ENCODE data around the gene ANKRD44. TPM values are rescaled to one million over a fixed set of nuclear protein-coding genes. Genes with fewer than 3 reads are reported as not detected.
"Not testable (repeated sequence)": the region's sequence is repeated elsewhere in the genome, so short reads cannot be mapped to it uniquely, and the experiment has no call there.

ANKRD44 gene
- total RNA-seq, 4 donors from 2014 or later, result 11.0 to 25.8 (median 23.9) TPM

DNA sequence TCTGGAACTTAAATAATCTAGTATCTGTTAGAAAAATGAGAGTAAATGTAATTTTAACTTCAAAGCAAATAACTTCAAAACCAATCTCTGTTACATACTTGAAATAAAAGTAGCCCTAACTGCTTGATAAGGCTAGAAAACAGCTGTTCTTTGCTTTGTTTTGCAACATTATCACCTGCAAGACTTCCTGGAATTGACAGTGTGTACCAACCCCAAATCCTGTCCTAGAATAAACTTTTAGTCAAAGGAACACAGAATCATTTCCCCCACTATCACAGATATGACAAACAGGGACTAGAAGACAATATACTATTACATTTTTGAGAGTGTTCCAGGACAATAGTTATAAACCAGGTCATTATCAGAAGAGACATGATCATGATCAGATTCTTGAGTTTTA is 278.8 kb downstream of the ANKRD44 start:
- Histone ChIP-seq H3K27ac (no peak overlapping the region), H3K4me3 (replicated peaks in 1 of 3) (no peak overlapping the region), H3K36me3 (no peaks in the 10 kb centered on the region), H3K9me3 (no peaks in the 10 kb centered on the region), H3K4me1 (no peaks in the 10 kb centered on the region), H3K27me3 (no peaks in the 10 kb centered on the region)
- DNase-seq, result no peak
- TF ChIP-seq POLR2A (IDR thresholded peaks at IDR 0.05) (no peak), CTCF (IDR thresholded peaks at IDR 0.05) (no peak)
- intact Hi-C loops (cut with DNase I), result no loop called here

GRCh38 chr2:197030090-197030489 is 280.5 kb downstream of the ANKRD44 start:
- H3K27ac ChIP-seq, result no peak overlapping the region
- TF ChIP-seq CTCF (IDR thresholded peaks at IDR 0.05), result no peak
- no peak for TF ChIP-seq POLR2A (IDR thresholded peaks at IDR 0.05)
- no peak for DNase-seq
- WGBS, 2 donors, result 89 to 95% methylated on average over 3 of the region's 3 CpGs
- H3K36me3 ChIP-seq, result no peaks in the 10 kb centered on the region
- no peak overlapping the region for H3K4me3 ChIP-seq (replicated peaks in 1 of 3)
- H3K4me1 ChIP-seq, result no peaks in the 10 kb centered on the region
- intact Hi-C loops (cut with DNase I), result no loop called here
- no peaks in the 10 kb centered on the region for H3K27me3 ChIP-seq
- no peaks in the 10 kb centered on the region for H3K9me3 ChIP-seq

GRCh38 chr2:197028633-197029032 is 281.9 kb downstream of the ANKRD44 start:
- intact Hi-C loops (cut with DNase I), result no loop called here
- Histone ChIP-seq H3K4me1 (no peaks in the 10 kb centered on the region), H3K27me3 (no peaks in the 10 kb centered on the region), H3K36me3 (no peaks in the 10 kb centered on the region), H3K27ac (no peak overlapping the region), H3K9me3 (no peaks in the 10 kb centered on the region), H3K4me3 (replicated peaks in 1 of 3) (no peak overlapping the region)
- WGBS, 2 donors, result 87 to 89% methylated on average over 3 of the region's 3 CpGs
- TF ChIP-seq CTCF (IDR thresholded peaks at IDR 0.05) (no peak), POLR2A (IDR thresholded peaks at IDR 0.05) (no peak)
- no peak for DNase-seq

DNA sequence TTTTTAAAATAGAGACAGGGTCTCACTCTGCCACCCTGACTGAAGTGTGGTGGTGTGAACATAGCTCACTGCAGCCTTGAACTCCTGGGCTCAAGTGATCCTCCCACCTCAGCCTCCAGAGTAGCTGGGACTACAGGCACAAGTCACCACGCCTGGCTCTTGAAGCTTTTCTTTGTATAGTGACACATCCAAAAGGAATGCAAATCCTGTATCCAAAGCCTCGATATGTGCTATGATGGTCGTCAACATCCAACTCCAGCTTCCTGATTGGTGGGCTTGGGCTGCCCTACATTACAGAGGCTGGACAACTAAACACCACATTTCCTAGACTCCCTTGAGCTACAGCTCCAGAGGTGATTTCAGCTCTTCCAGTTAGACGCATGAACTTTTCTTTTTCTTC is 282.4 kb downstream of the ANKRD44 start:
- H3K27me3 ChIP-seq, result no peaks in the 10 kb centered on the region
- no peak for TF ChIP-seq CTCF (IDR thresholded peaks at IDR 0.05)
- no peak for TF ChIP-seq POLR2A (IDR thresholded peaks at IDR 0.05)
- no peaks in the 10 kb centered on the region for H3K9me3 ChIP-seq
- H3K36me3 ChIP-seq, result no peaks in the 10 kb centered on the region
- WGBS, 2 donors, result 86 to 97% methylated on average over 4 of the region's 4 CpGs
- no peak overlapping the region for H3K27ac ChIP-seq
- H3K4me1 ChIP-seq, result no peaks in the 10 kb centered on the region
- DNase-seq, result no peak
- intact Hi-C loops (cut with DNase I), result no loop called here
- H3K4me3 ChIP-seq (replicated peaks in 1 of 3), result no peak overlapping the region

GRCh38 chr2:197024206-197024605 is 286.4 kb downstream of the ANKRD44 start:
- Histone ChIP-seq H3K9me3 (no peaks in the 10 kb centered on the region), H3K4me1 (no peaks in the 10 kb centered on the region), H3K27ac (no peak overlapping the region), H3K4me3 (replicated peaks in 1 of 3) (no peak overlapping the region), H3K27me3 (no peaks in the 10 kb centered on the region), H3K36me3 (no peaks in the 10 kb centered on the region)
- TF ChIP-seq POLR2A (IDR thresholded peaks at IDR 0.05), result no peak
- TF ChIP-seq CTCF (IDR thresholded peaks at IDR 0.05), result no peak
- DNase-seq, result no peak
- WGBS, 2 donors, result 65 to 89% methylated on average over 2 of the region's 2 CpGs
- intact Hi-C loops (cut with DNase I), result no loop called here

DNA sequence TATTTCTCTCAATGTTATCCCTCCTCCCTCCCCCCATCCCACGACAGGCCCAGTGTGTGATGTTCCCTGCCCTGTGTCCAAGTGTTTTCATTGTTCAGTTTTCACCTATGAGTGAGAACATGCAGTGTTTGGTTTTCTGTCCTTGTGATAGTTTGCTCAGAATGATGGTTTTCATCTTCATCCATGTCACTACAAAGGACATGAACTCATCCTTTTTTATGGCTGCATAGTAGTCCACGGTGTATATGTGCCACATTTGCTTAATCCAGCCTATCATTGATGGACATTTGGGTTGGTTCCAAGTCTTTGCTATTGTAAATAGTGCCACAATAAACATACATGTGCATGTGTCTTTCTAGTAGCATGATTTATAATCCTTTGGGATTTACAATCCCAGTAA is 289.7 kb downstream of the ANKRD44 start:
- WGBS, 2 donors, result 97 to 98% methylated on average over 2 of the region's 2 CpGs
- H3K9me3 ChIP-seq; H3K27me3 ChIP-seq; H3K4me1 ChIP-seq; intact Hi-C loops (cut with DNase I); H3K4me3 ChIP-seq (replicated peaks in 1 of 3); H3K27ac ChIP-seq; H3K36me3 ChIP-seq; DNase-seq: not testable (repeated sequence)
